ENCODE measurements around the gene TIMM22. TPM values are rescaled to one million over a fixed set of nuclear protein-coding genes. Genes with fewer than 3 reads are reported as not detected.

Gene TIMM22
- total RNA-seq, 5 donors from 2014 or later (not counting 1 experiment from before 2014, with no cell fraction given) = 8.9 to 13.2 (median 11.4) TPM

DNA sequence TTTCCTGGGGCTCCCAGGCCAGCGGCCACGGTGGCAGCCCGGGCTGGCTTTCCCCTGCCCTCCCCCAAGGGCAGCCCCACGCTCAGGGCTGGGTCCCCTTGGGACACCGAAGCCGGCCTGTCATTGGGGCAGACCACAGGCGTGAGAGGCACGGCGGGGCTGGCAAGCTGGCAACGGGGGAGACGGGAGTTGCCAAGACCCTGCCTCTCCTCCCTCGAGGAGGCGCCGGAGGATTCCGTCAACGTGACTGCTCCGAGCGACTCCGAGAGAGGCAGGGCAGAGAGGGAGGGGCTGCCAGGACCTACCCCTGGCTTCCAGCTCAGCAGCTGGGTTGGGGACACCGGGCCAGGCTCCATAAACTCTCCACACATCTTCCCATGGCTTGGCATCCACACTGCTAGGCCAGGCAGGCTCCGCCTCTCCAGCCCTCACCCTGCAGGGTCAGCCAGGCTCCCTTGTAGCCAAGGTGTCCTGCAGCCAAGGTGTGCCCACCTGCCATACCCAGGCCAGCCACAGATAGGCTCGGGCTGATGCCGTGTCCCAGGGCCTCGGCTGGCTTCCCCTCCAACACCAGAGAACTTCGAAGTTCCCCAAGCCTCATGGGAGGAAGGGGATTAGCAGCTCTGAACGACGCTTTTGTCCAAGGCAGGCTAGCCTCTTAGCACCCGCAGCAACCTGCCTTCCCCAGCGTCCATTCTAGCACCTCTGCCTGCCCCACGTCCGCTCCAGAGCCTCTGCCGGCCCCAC lies 25.5 kb downstream of the TIMM22 start:
- DNase-seq = no peak
- Histone ChIP-seq H3K4me3 (ENCODE audit: control insufficient read depth in 1 of 2, extremely low read depth in 1 of 2, low read length in 1 of 2) (no peak overlapping the region), H3K36me3 (ENCODE audit: control insufficient read depth in 2 of 2, extremely low read depth in 1 of 2, insufficient read depth in 1 of 2, low read length in 1 of 2) (peaks cover 5 to 8% of the 10 kb centered on the region in 2 donors), H3K27ac (ENCODE audit: low read length) (no peak overlapping the region), H3K9me3 (no peaks in the 10 kb centered on the region), H3K4me1 (ENCODE audit: control insufficient read depth in 1 of 2, extremely low read depth in 1 of 2, insufficient read depth in 2 of 2, low read length in 2 of 2) (no peaks in the 10 kb centered on the region), H3K27me3 (replicated peaks in 1 of 2; ENCODE audit: control insufficient read depth in 2 of 2, extremely low read depth in 1 of 2, insufficient read depth in 2 of 2, low read length in 1 of 2) (no peaks in the 10 kb centered on the region)
- H3K9me3 Mint-ChIP-seq = no peaks in the 10 kb centered on the region
- no peaks in the 10 kb centered on the region for H3K27me3 Mint-ChIP-seq
- H3K27ac Mint-ChIP-seq = no peak overlapping the region
- WGBS (ENCODE audit: insufficient coverage) = 91% methylated on average over 30 of the region's 32 CpGs
- ChIA-PET CTCF (no interaction called here), POLR2A (no interaction called here)
- ATAC-seq (replicated peaks in 1 of 4) = no peak
- no peak overlapping the region for H3K4me3 Mint-ChIP-seq
- peaks cover 12% of the 10 kb centered on the region for H3K36me3 Mint-ChIP-seq
- peaks cover 0 to 2% (median 0%) of the 10 kb centered on the region in 3 donors for H3K4me1 Mint-ChIP-seq

DNA sequence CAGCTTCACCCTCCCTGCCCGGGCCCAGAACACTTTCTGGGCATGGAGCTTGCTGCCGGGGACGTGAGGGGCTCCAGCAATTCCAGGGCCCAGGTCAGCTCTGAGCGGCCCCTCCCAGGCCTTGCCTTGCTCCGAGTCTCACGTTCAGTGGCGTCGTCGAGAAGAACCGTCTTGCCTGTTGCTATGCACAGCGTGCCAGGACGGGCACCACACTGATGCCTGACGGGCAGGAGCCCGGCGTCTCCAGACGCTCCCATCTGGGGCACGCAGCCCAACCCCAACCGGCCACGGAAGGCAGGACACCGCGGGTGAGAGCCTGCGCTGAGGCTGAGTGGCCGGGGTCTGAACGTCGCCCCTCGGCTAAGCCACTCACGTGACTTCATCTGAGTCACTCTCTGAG lies 27.1 kb downstream of the TIMM22 start:
- POLR2A ChIA-PET = interaction anchor here in 1 of 2 donors (0.5 kb wide), 1 partner anchor 241 kb away, joined by 4 read pairs; no protein-coding TSS in a partner anchor
- Histone ChIP-seq H3K27me3 (replicated peaks in 1 of 2; ENCODE audit: control insufficient read depth in 2 of 2, extremely low read depth in 1 of 2, insufficient read depth in 2 of 2, low read length in 1 of 2) (no peaks in the 10 kb centered on the region), H3K4me1 (ENCODE audit: control insufficient read depth in 1 of 2, extremely low read depth in 1 of 2, insufficient read depth in 2 of 2, low read length in 2 of 2) (no peaks in the 10 kb centered on the region), H3K4me3 (ENCODE audit: control insufficient read depth in 1 of 2, extremely low read depth in 1 of 2, low read length in 1 of 2) (no peak overlapping the region), H3K9me3 (no peaks in the 10 kb centered on the region), H3K27ac (ENCODE audit: low read length) (no peak overlapping the region), H3K36me3 (ENCODE audit: control insufficient read depth in 2 of 2, extremely low read depth in 1 of 2, insufficient read depth in 1 of 2, low read length in 1 of 2) (peaks cover under 1 to 10% of the 10 kb centered on the region in 2 donors)
- Mint-ChIP-seq H3K27ac (no peak overlapping the region), H3K36me3 (peaks cover 12% of the 10 kb centered on the region), H3K27me3 (no peaks in the 10 kb centered on the region), H3K4me3 (no peak overlapping the region), H3K9me3 (no peaks in the 10 kb centered on the region), H3K4me1 (peaks cover 0 to 2% (median 0%) of the 10 kb centered on the region in 3 donors)
- no peak for ATAC-seq (replicated peaks in 1 of 4)
- DNase-seq = no peak
- WGBS (ENCODE audit: insufficient coverage) = 97% methylated on average over 17 of the region's 27 CpGs
- CTCF ChIA-PET = interaction anchor here in 1 of 2 donors (0.6 kb wide), 1 partner anchor 9 kb away, joined by 3 read pairs; no protein-coding TSS in a partner anchor

DNA sequence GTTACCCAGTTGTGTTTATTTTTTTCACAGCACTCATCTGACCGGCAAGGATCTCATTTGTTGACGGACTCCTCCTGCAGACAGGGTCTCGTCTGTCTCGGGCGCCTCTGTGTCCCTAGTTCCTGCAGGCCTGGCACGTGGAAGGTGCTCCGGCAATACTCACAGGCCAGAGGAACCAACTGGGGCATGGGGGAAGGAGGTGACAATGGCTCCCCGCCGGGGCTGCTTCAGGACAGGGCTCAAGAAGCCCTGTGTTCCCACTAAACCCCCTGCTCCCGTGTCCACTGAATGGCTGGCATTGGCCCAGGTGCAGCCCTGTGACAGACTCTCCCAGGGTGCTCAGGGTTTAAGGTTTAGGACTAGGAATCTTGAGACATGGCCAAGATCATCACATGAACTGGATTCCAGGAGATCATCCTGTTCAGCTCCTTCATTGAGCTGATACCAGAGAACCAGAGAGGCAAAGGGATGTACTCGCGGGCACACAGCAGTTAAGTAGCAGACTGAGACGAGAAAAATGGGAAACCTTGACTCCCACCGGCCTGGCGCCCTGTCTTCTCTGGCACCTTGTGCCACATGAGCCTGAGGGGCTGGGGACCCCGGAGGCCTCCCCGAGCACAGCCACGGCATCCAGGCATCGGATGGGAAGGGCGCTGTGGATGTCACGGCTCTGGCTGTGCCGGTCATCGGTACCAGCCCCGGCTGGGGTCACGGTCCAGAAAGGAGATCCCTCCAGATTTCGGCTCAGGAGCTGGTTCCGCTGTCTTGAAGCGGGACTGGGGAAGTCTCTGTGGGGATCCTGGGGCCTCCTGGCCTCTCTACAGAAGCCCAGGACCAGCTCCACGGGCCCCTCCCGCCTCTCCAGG lies 29.0 kb downstream of the TIMM22 start:
- DNase-seq = no peak
- Histone ChIP-seq H3K4me1 (ENCODE audit: control insufficient read depth in 1 of 2, extremely low read depth in 1 of 2, insufficient read depth in 2 of 2, low read length in 2 of 2) (no peaks in the 10 kb centered on the region), H3K27ac (ENCODE audit: low read length) (no peak overlapping the region), H3K36me3 (ENCODE audit: control insufficient read depth in 2 of 2, extremely low read depth in 1 of 2, insufficient read depth in 1 of 2, low read length in 1 of 2) (peaks cover 0 to 21% of the 10 kb centered on the region in 2 donors), H3K9me3 (no peaks in the 10 kb centered on the region), H3K27me3 (replicated peaks in 1 of 2; ENCODE audit: control insufficient read depth in 2 of 2, extremely low read depth in 1 of 2, insufficient read depth in 2 of 2, low read length in 1 of 2) (no peaks in the 10 kb centered on the region), H3K4me3 (ENCODE audit: control insufficient read depth in 1 of 2, extremely low read depth in 1 of 2, low read length in 1 of 2) (no peak overlapping the region)
- ChIA-PET POLR2A (no interaction called here), CTCF (no interaction called here)
- no peaks in the 10 kb centered on the region for H3K4me1 Mint-ChIP-seq
- H3K36me3 Mint-ChIP-seq = peaks cover 5% of the 10 kb centered on the region
- 90% methylated on average over 25 of the region's 30 CpGs for WGBS (ENCODE audit: insufficient coverage)
- H3K4me3 Mint-ChIP-seq = no peak overlapping the region
- no peaks in the 10 kb centered on the region for H3K27me3 Mint-ChIP-seq
- ATAC-seq (replicated peaks in 1 of 4) = no peak
- H3K9me3 Mint-ChIP-seq = no peaks in the 10 kb centered on the region
- no peak overlapping the region for H3K27ac Mint-ChIP-seq

DNA sequence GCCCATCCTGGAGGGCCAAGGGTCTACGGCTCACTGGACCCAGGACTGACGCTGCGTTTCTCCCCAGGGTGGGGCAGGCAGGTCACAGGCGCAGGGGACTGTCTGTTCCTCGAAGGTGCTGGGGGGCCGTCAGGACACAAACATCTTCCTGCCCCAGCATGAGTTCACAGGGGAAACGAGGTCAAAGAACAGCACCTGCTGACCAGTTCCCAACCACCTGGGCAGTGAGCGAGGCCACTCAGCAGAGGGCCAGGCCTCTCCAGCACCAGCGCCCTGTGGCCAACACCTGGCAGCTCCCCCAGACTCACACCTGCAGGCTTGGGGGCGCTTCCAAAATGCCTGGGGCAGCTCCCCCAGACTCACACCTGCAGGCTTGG lies 29.7 kb downstream of the TIMM22 start:
- Histone ChIP-seq H3K4me1 (ENCODE audit: control insufficient read depth in 1 of 2, extremely low read depth in 1 of 2, insufficient read depth in 2 of 2, low read length in 2 of 2) (no peaks in the 10 kb centered on the region), H3K9me3 (no peaks in the 10 kb centered on the region), H3K36me3 (ENCODE audit: control insufficient read depth in 2 of 2, extremely low read depth in 1 of 2, insufficient read depth in 1 of 2, low read length in 1 of 2) (peaks cover 0 to 21% of the 10 kb centered on the region in 2 donors), H3K4me3 (ENCODE audit: control insufficient read depth in 1 of 2, extremely low read depth in 1 of 2, low read length in 1 of 2) (no peak overlapping the region), H3K27ac (ENCODE audit: low read length) (no peak overlapping the region), H3K27me3 (replicated peaks in 1 of 2; ENCODE audit: control insufficient read depth in 2 of 2, extremely low read depth in 1 of 2, insufficient read depth in 2 of 2, low read length in 1 of 2) (no peaks in the 10 kb centered on the region)
- Mint-ChIP-seq H3K9me3 (no peaks in the 10 kb centered on the region), H3K4me1 (no peaks in the 10 kb centered on the region), H3K36me3 (peaks cover 5% of the 10 kb centered on the region), H3K4me3 (no peak overlapping the region), H3K27me3 (no peaks in the 10 kb centered on the region), H3K27ac (no peak overlapping the region)
- POLR2A ChIA-PET = no interaction called here
- DNase-seq (no peak), ATAC-seq (replicated peaks in 1 of 4) (no peak)
- 97% methylated on average over 10 of the region's 10 CpGs for WGBS (ENCODE audit: insufficient coverage)
- CTCF ChIA-PET = no interaction called here

- ChIA-PET CTCF (no interaction called here), POLR2A (interaction anchor here in 1 of 2 donors (0.5 kb wide), 1 partner anchor 96 kb away, joined by 3 read pairs; no protein-coding TSS in a partner anchor)
- H3K27ac ChIP-seq (ENCODE audit: low read length) = no peak overlapping the region
- H3K4me1 ChIP-seq (ENCODE audit: control insufficient read depth in 1 of 2, extremely low read depth in 1 of 2, insufficient read depth in 2 of 2, low read length in 2 of 2) = no peaks in the 10 kb centered on the region
- H3K36me3 Mint-ChIP-seq = peaks cover 5% of the 10 kb centered on the region
- H3K4me1 Mint-ChIP-seq = no peaks in the 10 kb centered on the region
- H3K9me3 Mint-ChIP-seq = no peaks in the 10 kb centered on the region
- H3K27me3 ChIP-seq (replicated peaks in 1 of 2; ENCODE audit: control insufficient read depth in 2 of 2, extremely low read depth in 1 of 2, insufficient read depth in 2 of 2, low read length in 1 of 2) = no peaks in the 10 kb centered on the region
- no peaks in the 10 kb centered on the region for H3K27me3 Mint-ChIP-seq
- ATAC-seq (replicated peaks in 1 of 4) (peak in 1 of 4 experiments; percentile 11), DNase-seq (no peak)
- no peak overlapping the region for H3K4me3 Mint-ChIP-seq
- 100% methylated on average over 4 of the region's 9 CpGs for WGBS (ENCODE audit: insufficient coverage)
- no peaks in the 10 kb centered on the region for H3K9me3 ChIP-seq
- peaks cover 0 to 21% of the 10 kb centered on the region in 2 donors for H3K36me3 ChIP-seq (ENCODE audit: control insufficient read depth in 2 of 2, extremely low read depth in 1 of 2, insufficient read depth in 1 of 2, low read length in 1 of 2)
- H3K4me3 ChIP-seq (ENCODE audit: control insufficient read depth in 1 of 2, extremely low read depth in 1 of 2, low read length in 1 of 2) = no peak overlapping the region
- H3K27ac Mint-ChIP-seq = no peak overlapping the region
These were observed 30.1 kb downstream of the TIMM22 start for GRCh38 chr17:1027044-1027443.

DNA sequence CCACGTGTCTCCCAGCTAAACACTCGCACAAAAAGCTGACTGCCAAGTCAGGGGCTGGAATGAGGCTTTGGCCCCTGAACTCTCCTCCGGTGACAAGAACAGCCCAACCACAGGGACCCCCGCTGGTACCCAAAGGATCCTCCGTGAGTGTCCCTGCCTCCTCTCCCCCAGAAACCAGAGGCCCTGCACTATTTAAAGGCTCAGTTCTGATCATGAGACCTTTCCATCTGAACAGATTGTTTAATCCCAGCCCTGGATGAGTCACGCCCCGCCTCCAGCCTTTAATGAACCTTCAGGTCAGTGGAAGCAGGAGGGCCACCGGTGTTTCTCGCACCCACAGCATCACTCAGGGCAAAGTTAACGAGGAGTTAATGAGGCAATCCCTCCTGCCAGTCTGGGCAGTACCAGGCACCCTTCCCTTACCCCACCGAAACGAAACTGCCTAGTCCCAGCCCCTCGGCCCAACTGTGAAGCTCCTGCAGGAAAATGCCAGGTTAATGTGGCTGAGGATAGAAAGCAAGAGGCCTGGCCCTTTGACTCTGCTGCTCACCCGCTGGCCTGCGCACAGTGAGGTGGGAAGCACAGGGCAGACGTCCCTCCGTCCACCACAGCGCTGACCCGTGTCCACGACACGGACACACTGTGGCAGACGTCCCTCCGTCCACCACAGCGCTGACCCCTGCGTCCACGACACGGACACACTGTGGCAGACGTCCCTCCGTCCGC lies 32.4 kb downstream of the TIMM22 start:
- H3K27me3 Mint-ChIP-seq = no peaks in the 10 kb centered on the region
- 89% methylated on average over 23 of the region's 30 CpGs for WGBS (ENCODE audit: insufficient coverage)
- POLR2A ChIA-PET = no interaction called here
- Histone ChIP-seq H3K4me3 (ENCODE audit: control insufficient read depth in 1 of 2, extremely low read depth in 1 of 2, low read length in 1 of 2) (no peak overlapping the region), H3K9me3 (no peaks in the 10 kb centered on the region), H3K27me3 (replicated peaks in 1 of 2; ENCODE audit: control insufficient read depth in 2 of 2, extremely low read depth in 1 of 2, insufficient read depth in 2 of 2, low read length in 1 of 2) (no peaks in the 10 kb centered on the region), H3K27ac (ENCODE audit: low read length) (no peak overlapping the region), H3K36me3 (ENCODE audit: control insufficient read depth in 2 of 2, extremely low read depth in 1 of 2, insufficient read depth in 1 of 2, low read length in 1 of 2) (peaks cover 8 to 24% of the 10 kb centered on the region in 2 donors), H3K4me1 (ENCODE audit: control insufficient read depth in 1 of 2, extremely low read depth in 1 of 2, insufficient read depth in 2 of 2, low read length in 2 of 2) (no peaks in the 10 kb centered on the region)
- DNase-seq (no peak), ATAC-seq (replicated peaks in 1 of 4) (no peak)
- H3K4me1 Mint-ChIP-seq = no peaks in the 10 kb centered on the region
- no peak overlapping the region for H3K4me3 Mint-ChIP-seq
- no peak overlapping the region for H3K27ac Mint-ChIP-seq
- H3K36me3 Mint-ChIP-seq = peaks cover 11% of the 10 kb centered on the region
- CTCF ChIA-PET = interaction anchor here in 1 of 2 donors (0.7 kb wide), 1 partner anchor 518 kb away, joined by 6 read pairs; no protein-coding TSS in a partner anchor
- H3K9me3 Mint-ChIP-seq = no peaks in the 10 kb centered on the region

Measured in T-cell (primary cell).